Fibroblast of lung (primary cell): Measurements from ENCODE around the gene ZCCHC2. TPM values are rescaled to one million over a fixed set of nuclear protein-coding genes. Genes with fewer than 3 reads are reported as not detected.
A peak's percentile ranks its signal among the peaks of the same experiment; 100 is the strongest.

Source experiments
- DNase-seq, 2 donors: peaks; one replicate each; pipeline versions ENCODE4 v3.0.0 to v3.0.0-alpha.2; 2010; ENCODE audit warnings: low read depth in 2 of 2
- H2AFZ ChIP-seq: 2 replicates; pipeline ENCODE4 v1.5.1; 2012; ENCODE audit warnings: low read length, control low read depth, inconsistent platforms
- H3K27ac ChIP-seq: 2 replicates; pipeline ENCODE4 v1.5.1; 2011; ENCODE audit warnings: low read length, control low read depth; ENCODE audit not compliant: insufficient read depth
- H3K27me3 ChIP-seq: 2 replicates; pipeline ENCODE4 v1.5.1; 2011; ENCODE audit warnings: mild to moderate bottlenecking, low read length; ENCODE audit not compliant: control insufficient read depth, insufficient read depth
- H3K36me3 ChIP-seq: 2 replicates; pipeline ENCODE4 v1.5.1; 2011; ENCODE audit warnings: low read length; ENCODE audit not compliant: control insufficient read depth, insufficient read depth
- H3K4me1 ChIP-seq: 2 replicates; pipeline ENCODE4 v1.5.1; 2011; ENCODE audit warnings: low read length; ENCODE audit not compliant: control insufficient read depth, insufficient read depth; ENCODE audit errors: extremely low read depth
- H3K4me2 ChIP-seq: 2 replicates; pipeline ENCODE4 v1.5.1; 2011; ENCODE audit warnings: low read length, control low read depth; ENCODE audit not compliant: insufficient read depth; ENCODE audit errors: extremely low read depth
- H3K4me3 ChIP-seq, 4 experiments: fragments of 200-600 bp in 1 of 4; sonication (generic) in 1 of 4; replicated peaks in 1 of 4; 2 replicates each; pipeline ENCODE4 v1.5.1; 2011 to 2016; ENCODE audit warnings: low read length in 4 of 4, low read depth in 3 of 4, mild to moderate bottlenecking in 3 of 4, control low read depth in 2 of 4, inconsistent platforms in 1 of 4, mixed read lengths in 1 of 4; ENCODE audit not compliant: insufficient read depth in 1 of 4; ENCODE audit errors: control extremely low read depth in 1 of 4
- H3K79me2 ChIP-seq: 2 replicates; pipeline ENCODE4 v1.5.1; 2012; ENCODE audit warnings: mild to moderate bottlenecking, low read length, inconsistent platforms; ENCODE audit not compliant: control insufficient read depth, insufficient read depth
- H3K9ac ChIP-seq: 2 replicates; pipeline ENCODE4 v1.5.1; 2011; ENCODE audit warnings: mild to moderate bottlenecking, low read length, control low read depth; ENCODE audit not compliant: insufficient read depth
- H3K9me3 ChIP-seq: 2 replicates; pipeline ENCODE4 v1.5.1; 2012; ENCODE audit warnings: low read depth, low read length; ENCODE audit not compliant: control insufficient read depth, insufficient read depth
- H4K20me1 ChIP-seq: 2 replicates; pipeline ENCODE4 v1.5.1; 2011; ENCODE audit warnings: low read length; ENCODE audit not compliant: control insufficient read depth, insufficient read depth; ENCODE audit errors: extremely low read depth
- EZH2 ChIP-seq: IDR thresholded peaks from 2 replicates; pipeline ENCODE4 v1.5.1; 2012; ENCODE audit warnings: low read length, control low read depth, mild to moderate bottlenecking; ENCODE audit errors: missing control alignments
- polyA plus RNA-seq, 2 donors: library from polyadenylated mRNA; depleted of rRNA in 1 of 2; stranded (reverse) in 1 of 2; unstranded in 1 of 2; fragments of >200 nt; gene quantifications; 2 replicates each; pipeline ENCODE4 v1.2.1, GENCODE V29; 2011 to 2012; ENCODE audit warnings: missing spikeins in 1 of 2
- total RNA-seq: library from RNA; depleted of rRNA; stranded (reverse); fragments of >200 nt; gene quantifications from 2 replicates; pipeline ENCODE4 v1.2.1, GENCODE V29; 2014
- TF ChIP-seq, protein P1 (sequence below), 2 donors: IDR thresholded peaks in 1 of 2; conservative IDR thresholded peaks in 1 of 2; 1 replicate in 1 of 2; 2 replicates in 1 of 2; pipeline ENCODE4 v1.5.1; 2011 to 2012; ENCODE audit warnings: low read length in 2 of 2, control low read depth in 1 of 2, inconsistent platforms in 1 of 2, low read depth in 1 of 2, mild to moderate bottlenecking in 1 of 2

Gene ZCCHC2
- total and polyA plus RNA-seq, 2 donors (not counting 1 experiment from before 2014, with no cell fraction given): 5.3 to 10.9 TPM

DNA sequence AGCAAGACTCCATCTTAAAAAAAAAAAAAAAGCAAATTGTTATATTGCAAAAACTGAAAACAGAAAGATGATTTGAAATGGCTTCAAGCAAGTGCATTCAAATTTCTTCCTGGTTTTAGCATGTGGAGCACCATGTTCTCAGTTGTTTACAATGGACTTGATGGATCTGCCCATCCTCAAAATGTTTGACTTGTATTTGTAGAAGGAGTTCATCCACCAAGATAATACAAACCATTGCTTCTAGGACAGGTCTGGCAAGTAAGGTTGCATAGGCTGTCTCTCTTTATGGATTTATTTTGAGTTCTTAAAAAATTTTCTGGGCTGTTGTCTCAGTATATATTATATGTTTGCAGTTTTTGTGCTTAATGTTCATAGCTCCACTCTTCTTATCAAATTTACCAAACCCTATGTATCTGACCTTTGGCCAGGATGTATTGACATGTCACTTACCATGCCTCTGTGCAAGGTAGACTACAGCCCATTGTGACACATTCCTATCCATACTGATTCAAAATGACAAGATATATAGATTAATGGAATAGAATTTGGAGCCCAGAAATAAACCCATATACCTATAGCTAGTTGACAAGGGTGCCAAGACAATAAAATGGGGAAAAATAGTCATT is 21.7 kb upstream of the ZCCHC2 start:
- peaks cover 3% of the 10 kb centered on the region for H3K4me1 ChIP-seq
- no peaks in the 10 kb centered on the region for H3K79me2 ChIP-seq
- H3K9me3 ChIP-seq: no peaks in the 10 kb centered on the region
- no peak overlapping the region for H2AFZ ChIP-seq
- DNase-seq: no peak
- H3K27ac ChIP-seq: no peak overlapping the region
- H3K4me3 ChIP-seq: no peak overlapping the region
- no peak overlapping the region for H3K4me2 ChIP-seq
- H3K27me3 ChIP-seq: peaks cover 4% of the 10 kb centered on the region
- no peaks in the 10 kb centered on the region for H3K36me3 ChIP-seq
- H4K20me1 ChIP-seq: no peaks in the 10 kb centered on the region
- TF ChIP-seq EZH2: no peak
- TF ChIP-seq, protein P1, sequence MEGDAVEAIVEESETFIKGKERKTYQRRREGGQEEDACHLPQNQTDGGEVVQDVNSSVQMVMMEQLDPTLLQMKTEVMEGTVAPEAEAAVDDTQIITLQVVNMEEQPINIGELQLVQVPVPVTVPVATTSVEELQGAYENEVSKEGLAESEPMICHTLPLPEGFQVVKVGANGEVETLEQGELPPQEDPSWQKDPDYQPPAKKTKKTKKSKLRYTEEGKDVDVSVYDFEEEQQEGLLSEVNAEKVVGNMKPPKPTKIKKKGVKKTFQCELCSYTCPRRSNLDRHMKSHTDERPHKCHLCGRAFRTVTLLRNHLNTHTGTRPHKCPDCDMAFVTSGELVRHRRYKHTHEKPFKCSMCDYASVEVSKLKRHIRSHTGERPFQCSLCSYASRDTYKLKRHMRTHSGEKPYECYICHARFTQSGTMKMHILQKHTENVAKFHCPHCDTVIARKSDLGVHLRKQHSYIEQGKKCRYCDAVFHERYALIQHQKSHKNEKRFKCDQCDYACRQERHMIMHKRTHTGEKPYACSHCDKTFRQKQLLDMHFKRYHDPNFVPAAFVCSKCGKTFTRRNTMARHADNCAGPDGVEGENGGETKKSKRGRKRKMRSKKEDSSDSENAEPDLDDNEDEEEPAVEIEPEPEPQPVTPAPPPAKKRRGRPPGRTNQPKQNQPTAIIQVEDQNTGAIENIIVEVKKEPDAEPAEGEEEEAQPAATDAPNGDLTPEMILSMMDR (conservative IDR thresholded peaks at IDR 0.05 in 1 of 2, IDR thresholded peaks at IDR 0.05 in 1 of 2; ENCODE audit: low read depth in 1 of 2, low read length in 2 of 2): no peak
- no peak overlapping the region for H3K9ac ChIP-seq

DNA sequence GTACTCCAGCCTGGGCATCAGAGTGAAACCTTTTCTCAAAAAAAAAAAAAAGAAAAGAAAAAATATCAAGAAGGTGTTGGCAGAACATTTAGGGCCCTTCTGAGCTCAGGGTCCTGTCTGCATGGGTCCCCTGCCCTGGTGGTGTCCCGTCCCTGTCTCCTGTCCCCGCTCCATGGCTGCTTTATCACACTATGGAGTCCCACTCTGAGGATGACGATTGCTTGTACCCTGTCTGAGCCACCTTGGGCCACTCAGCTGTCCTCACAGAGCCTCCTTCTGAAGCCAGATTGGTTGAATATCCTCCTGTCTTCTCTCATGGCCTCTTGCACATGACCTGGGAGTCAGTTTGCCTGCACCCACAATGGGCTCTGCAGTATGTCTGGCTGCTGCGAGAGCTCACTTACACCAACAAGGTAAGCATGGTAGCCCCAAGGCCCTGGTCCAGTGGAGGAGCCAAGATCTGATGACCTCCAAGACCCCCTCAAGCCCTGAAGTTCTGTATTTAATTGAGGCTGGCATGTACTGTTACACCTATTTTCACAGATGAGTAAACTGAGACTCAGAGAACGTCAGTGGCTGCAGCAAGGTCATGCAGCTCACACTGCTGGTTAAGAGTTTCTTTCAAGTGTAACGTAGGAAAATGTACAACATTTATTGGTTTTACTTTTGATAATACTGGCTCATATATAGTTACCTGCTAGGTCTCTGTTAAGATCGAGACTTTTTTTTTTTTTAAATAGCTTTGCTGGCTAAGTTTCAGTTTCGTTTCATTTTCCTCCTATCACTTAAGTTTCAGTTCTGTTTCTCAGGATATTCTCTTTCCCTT is 16.9 kb upstream of the ZCCHC2 start:
- peak overlapping the region; percentile 66 for H2AFZ ChIP-seq
- TF ChIP-seq EZH2: no peak
- TF ChIP-seq, protein P1 (conservative IDR thresholded peaks at IDR 0.05 in 1 of 2, IDR thresholded peaks at IDR 0.05 in 1 of 2; ENCODE audit: low read depth in 1 of 2, low read length in 2 of 2): no peak
- peak overlapping the region; percentile 3 to 49 (median 30) for H3K4me3 ChIP-seq
- peaks cover 3% of the 10 kb centered on the region for H3K4me1 ChIP-seq
- H3K9me3 ChIP-seq: no peaks in the 10 kb centered on the region
- no peaks in the 10 kb centered on the region for H3K79me2 ChIP-seq
- DNase-seq: peak in 1 of 2 donors; percentile 30
- no peak overlapping the region for H3K9ac ChIP-seq
- no peaks in the 10 kb centered on the region for H3K27me3 ChIP-seq
- no peaks in the 10 kb centered on the region for H3K36me3 ChIP-seq
- H4K20me1 ChIP-seq: no peaks in the 10 kb centered on the region
- H3K27ac ChIP-seq: no peak overlapping the region
- H3K4me2 ChIP-seq: peak overlapping the region; percentile 64

DNA sequence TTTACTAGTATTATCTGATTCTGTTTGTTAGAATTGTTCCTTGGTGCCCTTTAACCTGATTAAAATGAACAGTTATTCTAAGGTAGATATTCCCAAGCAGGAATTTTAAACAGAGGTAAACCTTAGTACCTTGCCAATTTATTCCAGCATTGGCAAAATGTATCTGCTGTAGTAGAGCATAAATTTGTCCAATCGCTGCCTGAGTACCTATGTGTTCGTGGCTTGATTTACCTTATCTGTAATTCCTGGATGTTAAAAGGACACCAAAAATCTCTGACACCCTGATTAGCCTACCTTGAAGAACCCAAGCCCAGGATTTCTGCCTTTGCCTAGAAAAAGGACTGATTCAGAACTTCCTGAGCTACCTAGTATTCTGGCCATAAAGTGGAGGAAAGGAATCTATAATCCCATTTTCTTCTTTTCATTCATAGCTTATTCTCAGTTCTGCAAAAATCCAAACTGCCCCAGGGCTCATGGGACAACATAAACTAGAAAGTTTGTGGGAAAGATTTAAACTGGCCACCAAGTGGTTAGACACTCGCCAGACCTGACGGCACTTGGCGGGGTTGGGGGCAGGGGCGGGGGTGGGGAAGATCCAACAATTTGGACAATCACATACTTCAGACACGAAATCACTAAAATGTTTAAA is 16.2 kb upstream of the ZCCHC2 start:
- Histone ChIP-seq H2AFZ (peak overlapping the region; percentile 66), H3K27ac (no peak overlapping the region), H3K4me1 (peaks cover 3% of the 10 kb centered on the region), H3K27me3 (no peaks in the 10 kb centered on the region), H3K36me3 (no peaks in the 10 kb centered on the region), H3K79me2 (no peaks in the 10 kb centered on the region), H3K4me3 (peak overlapping the region; percentile 3 to 49 (median 30)), H3K4me2 (peak overlapping the region; percentile 64), H3K9ac (peak overlapping the region; percentile 34), H4K20me1 (no peaks in the 10 kb centered on the region), H3K9me3 (no peaks in the 10 kb centered on the region)
- DNase-seq: no peak
- TF ChIP-seq, protein P1 (conservative IDR thresholded peaks at IDR 0.05 in 1 of 2, IDR thresholded peaks at IDR 0.05 in 1 of 2; ENCODE audit: low read depth in 1 of 2, low read length in 2 of 2): no peak
- no peak for TF ChIP-seq EZH2
